CD14-positive monocyte (primary cell): ENCODE results near the gene RHOBTB1. TPM values are rescaled to one million over a fixed set of nuclear protein-coding genes. Genes with fewer than 3 reads are reported as not detected.

Experiments used
- DNase-seq, 3 donors: peaks; one replicate each; pipeline ENCODE4 v3.0.0-alpha.2; 2011 to 2022
- H2AFZ ChIP-seq: 2 replicates; pipeline ENCODE4 v1.6.0; 2012; ENCODE audit warnings: mild to moderate bottlenecking, low read depth, low read length, inconsistent platforms; ENCODE audit not compliant: insufficient read depth, poor library complexity, severe bottlenecking
- H3K27ac ChIP-seq, 2 donors: 1 replicate in 1 of 2; 2 replicates in 1 of 2; pipeline ENCODE4 v1.5.1; 2012 to 2013; ENCODE audit warnings: low read length in 2 of 2, control low read depth in 1 of 2, inconsistent platforms in 1 of 2, low read depth in 1 of 2, mild to moderate bottlenecking in 1 of 2
- H3K27me3 ChIP-seq, 2 donors: one replicate each; pipeline versions ENCODE4 v1.6.0 to v1.6.1; 2011 to 2013; ENCODE audit warnings: low read length in 2 of 2; ENCODE audit not compliant: control insufficient read depth in 2 of 2, insufficient read depth in 2 of 2
- H3K36me3 ChIP-seq, 2 donors: replicated peaks in 1 of 2; 1 replicate in 1 of 2; 2 replicates in 1 of 2; pipeline versions ENCODE4 v1.5.1 to v1.6.1; 2012 to 2013; ENCODE audit warnings: low read length in 2 of 2, control low read depth in 1 of 2, inconsistent platforms in 1 of 2, mild to moderate bottlenecking in 1 of 2; ENCODE audit not compliant: insufficient read depth in 2 of 2, control insufficient read depth in 1 of 2
- H3K4me1 ChIP-seq, 2 donors: 1 replicate in 1 of 2; 2 replicates in 1 of 2; pipeline versions ENCODE4 v1.5.1 to v1.6.1; 2012 to 2013; ENCODE audit warnings: low read length in 2 of 2, control low read depth in 1 of 2, inconsistent platforms in 1 of 2, mild to moderate bottlenecking in 1 of 2, moderate library complexity in 1 of 2; ENCODE audit not compliant: insufficient read depth in 2 of 2, control insufficient read depth in 1 of 2
- H3K4me2 ChIP-seq: replicated peaks from 2 replicates; pipeline ENCODE3; 2012; ENCODE audit warnings: low read length, moderate library complexity, mild to moderate bottlenecking; ENCODE audit not compliant: poor library complexity, severe bottlenecking; ENCODE audit errors: extremely low read depth
- H3K4me3 ChIP-seq, 3 experiments: fragments of 200-600 bp in 1 of 3; sonication (generic) in 1 of 3; replicated peaks in 1 of 3; 1 replicate in 2 of 3; 2 replicates in 1 of 3; pipeline ENCODE4 v1.5.1; 2011 to 2013; ENCODE audit warnings: low read length in 3 of 3, mild to moderate bottlenecking in 3 of 3, control low read depth in 2 of 3, low read depth in 2 of 3, inconsistent platforms in 1 of 3, moderate library complexity in 1 of 3
- H3K79me2 ChIP-seq: 2 replicates; pipeline ENCODE4 v1.6.0; 2012; ENCODE audit warnings: mild to moderate bottlenecking, control low read depth, inconsistent platforms, low read length, moderate library complexity; ENCODE audit not compliant: insufficient read depth
- H3K9ac ChIP-seq: 2 replicates; pipeline ENCODE4 v1.6.0; 2017; ENCODE audit warnings: low read length, mild to moderate bottlenecking; ENCODE audit not compliant: insufficient read depth, poor library complexity, severe bottlenecking
- H3K9me3 ChIP-seq, 2 donors: replicated peaks in 1 of 2; 1 replicate in 1 of 2; 2 replicates in 1 of 2; pipeline versions ENCODE4 v1.5.1 to v1.6.1; 2012 to 2013; ENCODE audit warnings: low read length in 2 of 2, control low read depth in 1 of 2; ENCODE audit not compliant: control insufficient read depth in 1 of 2, insufficient read depth in 1 of 2
- H4K20me1 ChIP-seq: 2 replicates; pipeline ENCODE4 v1.6.0; 2012; ENCODE audit warnings: mild to moderate bottlenecking, low read length, control low read depth, moderate library complexity; ENCODE audit not compliant: insufficient read depth
- H3K27ac Mint-ChIP-seq, 7 donors: one replicate each; pipeline ENCODE4 v1.8.0; 2020; ENCODE audit warnings: mild to moderate bottlenecking in 7 of 7, mixed read lengths in 7 of 7, moderate library complexity in 6 of 7, inconsistent platforms in 2 of 7
- H3K27me3 Mint-ChIP-seq, 3 donors: one replicate each; pipeline ENCODE4 v1.8.0; 2021 to 2022; ENCODE audit warnings: low read depth in 3 of 3, mild to moderate bottlenecking in 3 of 3, mixed read lengths in 3 of 3, moderate library complexity in 3 of 3, inconsistent platforms in 1 of 3
- H3K36me3 Mint-ChIP-seq, 2 donors: one replicate each; pipeline ENCODE4 v1.8.0; 2020; ENCODE audit warnings: mixed read lengths in 2 of 2, inconsistent platforms in 1 of 2, mild to moderate bottlenecking in 1 of 2
- H3K4me1 Mint-ChIP-seq: one replicate; pipeline ENCODE4 v1.8.0; 2020; ENCODE audit warnings: mild to moderate bottlenecking, mixed read lengths
- H3K4me3 Mint-ChIP-seq, 2 donors: one replicate each; pipeline ENCODE4 v1.8.0; 2020; ENCODE audit warnings: mild to moderate bottlenecking in 2 of 2, mixed read lengths in 2 of 2, moderate library complexity in 1 of 2
- H3K9me3 Mint-ChIP-seq, 7 donors: one replicate each; pipeline ENCODE4 v1.8.0; 2020 to 2022; ENCODE audit warnings: mixed read lengths in 7 of 7, mild to moderate bottlenecking in 6 of 7, moderate library complexity in 6 of 7, inconsistent platforms in 2 of 7
- CTCF ChIP-seq: fragments of 200-600 bp; IDR thresholded peaks from one replicate; pipeline ENCODE4 v1.8.0; 2022; ENCODE audit warnings: antibody characterized with exemption, mild to moderate bottlenecking
- WGBS: methylation state at CpG from one replicate; pipeline ENCODE4 v1.1.5; 2013; ENCODE audit warnings: missing lambda C conversion rate; ENCODE audit not compliant: insufficient coverage; 5-methylcytosine and 5-hydroxymethylcytosine counted together
- intact Hi-C, 2 donors: fragments of 100-400 bp; cut with micrococcal nuclease; formaldehyde crosslinking; loops; one replicate each; pipeline versions ENCODE4 v1.15.0 to v1.15.1; 2023
- polyA plus RNA-seq, 3 donors: library from polyadenylated mRNA; depleted of rRNA in 1 of 3; unstranded in 2 of 3; stranded (reverse) in 1 of 3; fragments of 300-500 nt in 2 of 3; fragments of >200 nt in 1 of 3; fragmentation: Illumina TruSeq in 2 of 3; gene quantifications; 1 replicate in 2 of 3; 2 replicates in 1 of 3; pipeline ENCODE4 v1.2.3, GENCODE V29; 2012 to 2021

RHOBTB1 gene
- polyA plus RNA-seq, 3 donors: 0.41 to 0.96 (median 0.62) TPM

GRCh38 chr10:60975716-60976115 lies 31.7 kb upstream of the RHOBTB1 start:
- no peak overlapping the region for H3K27ac ChIP-seq
- H3K4me3 ChIP-seq: no peak overlapping the region
- no CpG with 5 or more reads among the region's 1 CpG for WGBS
- Mint-ChIP-seq H3K27ac (no peak overlapping the region), H3K36me3 (no peaks in the 10 kb centered on the region), H3K27me3 (peaks cover 0 to 2% (median 1%) of the 10 kb centered on the region in 3 donors), H3K4me3 (no peak overlapping the region), H3K9me3 (no peaks in the 10 kb centered on the region), H3K4me1 (peaks cover 5% of the 10 kb centered on the region)
- H3K4me1 ChIP-seq: no peaks in the 10 kb centered on the region
- no peak for DNase-seq
- no peaks in the 10 kb centered on the region for H4K20me1 ChIP-seq
- H2AFZ ChIP-seq: no peak overlapping the region
- intact Hi-C loops: no loop called here
- H3K4me2 ChIP-seq: no peak overlapping the region
- no peaks in the 10 kb centered on the region for H3K36me3 ChIP-seq
- no peaks in the 10 kb centered on the region for H3K79me2 ChIP-seq
- no peaks in the 10 kb centered on the region for H3K27me3 ChIP-seq
- H3K9me3 ChIP-seq: no peaks in the 10 kb centered on the region
- no peak for TF ChIP-seq CTCF
- H3K9ac ChIP-seq: no peak overlapping the region

GRCh38 chr10:60974463-60975149 lies 30.6 kb upstream of the RHOBTB1 start:
- no peaks in the 10 kb centered on the region for H3K79me2 ChIP-seq
- H3K27me3 ChIP-seq: no peaks in the 10 kb centered on the region
- Mint-ChIP-seq H3K4me1 (peaks cover 5% of the 10 kb centered on the region), H3K4me3 (no peak overlapping the region), H3K36me3 (no peaks in the 10 kb centered on the region), H3K27ac (no peak overlapping the region), H3K9me3 (no peaks in the 10 kb centered on the region), H3K27me3 (peaks cover 0 to 2% (median 1%) of the 10 kb centered on the region in 3 donors)
- no peaks in the 10 kb centered on the region for H3K36me3 ChIP-seq
- no peak overlapping the region for H3K9ac ChIP-seq
- no peaks in the 10 kb centered on the region for H3K4me1 ChIP-seq
- H4K20me1 ChIP-seq: no peaks in the 10 kb centered on the region
- no peaks in the 10 kb centered on the region for H3K9me3 ChIP-seq
- no peak overlapping the region for H2AFZ ChIP-seq
- H3K4me2 ChIP-seq: no peak overlapping the region
- H3K27ac ChIP-seq: no peak overlapping the region
- no peak for DNase-seq
- no peak overlapping the region for H3K4me3 ChIP-seq
- intact Hi-C loops: no loop called here
- no peak for TF ChIP-seq CTCF
- no CpG with 5 or more reads among the region's 3 CpGs for WGBS
